HepG2 (cell line): ENCODE results near the gene HLCS. TPM values are rescaled to one million over a fixed set of nuclear protein-coding genes. Genes with fewer than 3 reads are reported as not detected.
A peak's percentile ranks its signal among the peaks of the same experiment; 100 is the strongest.

Experiments
- ATAC-seq: fragments of 200-7000 bp; cut with Tn5 transposase; 3 replicates; pipeline ENCODE4 v1.9.1; 2020; ENCODE audit warnings: mild to moderate bottlenecking, moderate library complexity
- BruUV-seq: library from RNA; stranded (reverse); fragments of 400-500 nt; replicated peaks from 2 replicates; lab custom pipeline; 2021; lab: Mats Ljungman, UMichigan
- CTCF ChIA-PET: fragments of 300-600 bp; formaldehyde crosslinking; extraction: SDS; loops from one replicate; lab custom pipeline; 2021; ENCODE audit warnings: low total read pairs, inconsistent platforms, low intra/inter-chr PET ratio; lab: Yijun Ruan, JAX
- POLR2A ChIA-PET: fragments of 350-600 bp; sonication (Branson Sonifier 250); formaldehyde crosslinking; loops from one replicate; lab custom pipeline; 2020; ENCODE audit warnings: antibody characterized with exemption, inconsistent platforms; lab: Yijun Ruan, JAX
- DNase-seq: peaks from one replicate; pipeline ENCODE4 v3.0.0-alpha.2; 2015; ENCODE audit warnings: low spot score
- FAIRE-seq: peaks from 3 replicates; lab custom pipeline; 2011; peaks lifted over from hg19 to GRCh38; lab: Jason Lieb, UNC
- H2AFZ ChIP-seq: one replicate; pipeline ENCODE4 v1.6.1; 2011; ENCODE audit warnings: low read length, inconsistent platforms
- H3K27ac ChIP-seq: fragments of 300-600 bp; 3 replicates; pipeline ENCODE4 v1.8.0; 2011; ENCODE audit warnings: mixed run types, mild to moderate bottlenecking, mixed read lengths, low read length, inconsistent platforms; ENCODE audit not compliant: insufficient read depth; ENCODE audit errors: extremely low read length
- H3K27me3 ChIP-seq, 2 experiments: fragments of 200-600 bp in 1 of 2; 2 replicates in 1 of 2; 3 replicates in 1 of 2; pipeline versions ENCODE4 v1.6.0 to v1.8.0; 2011; ENCODE audit warnings: low read length in 2 of 2, mild to moderate bottlenecking in 2 of 2, moderate library complexity in 2 of 2, inconsistent platforms in 1 of 2; ENCODE audit not compliant: insufficient read depth in 2 of 2, control insufficient read depth in 1 of 2
- H3K36me3 ChIP-seq, 2 experiments: fragments of 200-600 bp in 1 of 2; replicated peaks in 1 of 2; 2 replicates in 1 of 2; 3 replicates in 1 of 2; pipeline versions ENCODE4 v1.5.1 to v1.8.0; 2011; ENCODE audit warnings: low read length in 2 of 2, inconsistent platforms in 1 of 2; ENCODE audit not compliant: insufficient read depth in 2 of 2, control insufficient read depth in 1 of 2
- H3K4me1 ChIP-seq: 2 replicates; pipeline ENCODE4 v1.5.1; 2012; ENCODE audit warnings: low read length, inconsistent platforms; ENCODE audit not compliant: insufficient read depth
- H3K4me2 ChIP-seq: 2 replicates; pipeline ENCODE4 v1.6.0; 2011; ENCODE audit warnings: low read depth, low read length, inconsistent platforms
- H3K4me3 ChIP-seq, 3 experiments: fragments of 200-600 bp in 1 of 3; sonication (generic), shearing (Covaris generic) in 1 of 3; replicated peaks in 1 of 3; 2 replicates each; pipeline ENCODE4 v1.5.1; 2011 to 2016; ENCODE audit warnings: low read length in 3 of 3, inconsistent platforms in 2 of 3, low read depth in 2 of 3, mild to moderate bottlenecking in 2 of 3, control low read depth in 1 of 3, mixed read lengths in 1 of 3; ENCODE audit not compliant: insufficient read depth in 1 of 3
- H3K79me2 ChIP-seq: one replicate; pipeline ENCODE4 v1.6.1; 2011; ENCODE audit warnings: low read length, inconsistent platforms; ENCODE audit not compliant: insufficient read depth
- H3K9ac ChIP-seq: 2 replicates; pipeline ENCODE4 v1.6.0; 2011; ENCODE audit warnings: mild to moderate bottlenecking, low read depth, low read length, inconsistent platforms; ENCODE audit not compliant: insufficient read depth
- H3K9me3 ChIP-seq: 2 replicates; pipeline ENCODE4 v1.5.1; 2012; ENCODE audit warnings: mild to moderate bottlenecking, low read length
- H4K20me1 ChIP-seq: 2 replicates; pipeline ENCODE4 v1.6.0; 2011; ENCODE audit warnings: inconsistent platforms, mild to moderate bottlenecking, low read length, moderate library complexity; ENCODE audit not compliant: insufficient read depth
- GATAD1 ChIP-seq: IDR thresholded peaks from 2 replicates; pipeline ENCODE4 v1.6.1; 2016; ENCODE audit warnings: missing genetic modification reagents, missing compliant biosample characterization
- HBP1 ChIP-seq: IDR thresholded peaks from 2 replicates; pipeline ENCODE4 v1.6.1; 2016; ENCODE audit warnings: low read depth, control low read depth
- HNRNPL ChIP-seq: fragments of 200-400 bp; formaldehyde crosslinking; IDR thresholded peaks from 2 replicates; pipeline ENCODE4 v1.6.1; 2017; ENCODE audit warnings: mild to moderate bottlenecking, low read depth, low read length
- MAX ChIP-seq: IDR thresholded peaks from 2 replicates; pipeline ENCODE4 v1.6.1; 2012; ENCODE audit warnings: inconsistent platforms
- MLLT10 ChIP-seq: sonication (generic); formaldehyde crosslinking; IDR thresholded peaks from 2 replicates; pipeline ENCODE4 v1.4.0; 2020; ENCODE audit warnings: missing genetic modification reagents
- MNT ChIP-seq: fragments of 450-650 bp; IDR thresholded peaks from 2 replicates; pipeline ENCODE4 v1.6.1; 2016
- MTERF4 ChIP-seq: sonication (generic); formaldehyde crosslinking; IDR thresholded peaks from 2 replicates; pipeline ENCODE4 v1.8.0; 2023; ENCODE audit warnings: mild to moderate bottlenecking, missing genetic modification reagents
- MXD4 ChIP-seq: IDR thresholded peaks from 2 replicates; pipeline ENCODE4 v1.6.1; 2016; ENCODE audit warnings: mild to moderate bottlenecking, missing biosample characterization, missing genetic modification reagents
- PRMT3 ChIP-seq: sonication (generic); formaldehyde crosslinking; IDR thresholded peaks from 2 replicates; pipeline ENCODE4 v1.8.1; 2022; ENCODE audit warnings: low read depth, mild to moderate bottlenecking, moderate library complexity, missing genetic modification reagents, borderline replicate concordance
- ZBTB33 ChIP-seq: sonication (generic); formaldehyde crosslinking; IDR thresholded peaks from 2 replicates; pipeline ENCODE4 v1.4.0; 2020; ENCODE audit warnings: missing genetic modification reagents
- ZMAT5 ChIP-seq: sonication (generic); formaldehyde crosslinking; IDR thresholded peaks from 2 replicates; pipeline ENCODE4 v1.5.0; 2020; ENCODE audit warnings: mild to moderate bottlenecking, low read depth, missing genetic modification reagents, borderline replicate concordance
- ZNF331 ChIP-seq: sonication (generic); formaldehyde crosslinking; IDR thresholded peaks from 2 replicates; pipeline ENCODE4 v1.4.0; 2020; ENCODE audit warnings: missing genetic modification reagents
- ZNF501 ChIP-seq: sonication (generic); formaldehyde crosslinking; IDR thresholded peaks from 2 replicates; pipeline ENCODE4 v1.5.1; 2020; ENCODE audit warnings: mild to moderate bottlenecking, moderate library complexity, missing genetic modification reagents
- ZNF747 ChIP-seq: sonication (generic); formaldehyde crosslinking; IDR thresholded peaks from 2 replicates; pipeline ENCODE4 v1.8.1; 2023; ENCODE audit warnings: missing genetic modification reagents, mild to moderate bottlenecking, borderline replicate concordance
- ZNF879 ChIP-seq: sonication (generic); formaldehyde crosslinking; IDR thresholded peaks from 2 replicates; pipeline ENCODE4 v1.8.1; 2023; ENCODE audit warnings: missing genetic modification reagents
- WGBS: methylation state at CpG from one replicate; pipeline ENCODE4 v1.1.6; 2017; ENCODE audit warnings: low lambda C conversion rate; 5-methylcytosine and 5-hydroxymethylcytosine counted together
- in situ Hi-C: cut with HindIII; loops from 2 replicates; pipeline ENCODE4 v1.10.0; 2017; ENCODE audit warnings: low pct_unique_long_range_greater_than_20kb; ENCODE audit not compliant: extremely low pct_ligation_motif_present
- intact Hi-C: fragments of 100-400 bp; cut with micrococcal nuclease; formaldehyde crosslinking; loops from one replicate; pipeline ENCODE4 v1.10.0; 2022; ENCODE audit not compliant: unreplicated experiment
- polyA plus RNA-seq, 8 experiments: library from polyadenylated mRNA; depleted of rRNA in 3 of 8; stranded (reverse) in 7 of 8; unstranded in 1 of 8; fragments of >200 nt; fragmentation: Illumina TruSeq in 4 of 8; extraction: Trizol in 4 of 8; gene quantifications; 2 replicates each; pipeline versions ENCODE4 v1.2.1 to v1.2.3, GENCODE V29; 2011 to 2016; ENCODE audit warnings: low read depth in 4 of 8, missing spikeins in 1 of 8, mixed read lengths in 1 of 8; ENCODE audit not compliant: insufficient read depth in 1 of 8
- total RNA-seq, 5 experiments: library from RNA; depleted of rRNA; stranded (reverse); fragments of >200 nt; fragmentation: Illumina TruSeq; extraction: Trizol; gene quantifications; 2 replicates each; pipeline ENCODE4 v1.2.3, GENCODE V29; 2016; ENCODE audit warnings: low read depth in 1 of 5

The HLCS gene
- total and polyA plus RNA-seq, 2 of the 13 experiments (the other 11 are each of a cell fraction or from before 2014, with no cell fraction given), result 7.9 to 12.3 TPM

- Histone ChIP-seq H2AFZ (peak overlapping the region; percentile 71), H3K36me3 (no peaks in the 10 kb centered on the region), H3K27me3 (no peaks in the 10 kb centered on the region), H3K79me2 (no peaks in the 10 kb centered on the region), H3K4me3 (peak overlapping the region in 2 of 3 experiments; percentile 36 to 69; a peak in 3 of 6 replicates), H3K9ac (peak overlapping the region; percentile 81), H4K20me1 (no peaks in the 10 kb centered on the region), H3K27ac (peak overlapping the region; percentile 92), H3K9me3 (no peaks in the 10 kb centered on the region), H3K4me2 (peak overlapping the region; percentile 76), H3K4me1 (peaks cover 59% of the 10 kb centered on the region)
- TSS peak; percentile 87 for BruUV-seq
- ATAC-seq, result no peak
- no peak for DNase-seq
- POLR2A ChIA-PET, result interaction anchor here (1.2 to 2.7 kb wide), 7 partner anchors 9 to 81 kb away, joined by 3 to 25 read pairs (median 11); partner anchors contain the start of gene HLCS
- in situ Hi-C loops, result no loop called here
- 77% methylated on average over 21 of the region's 21 CpGs for WGBS
- CTCF ChIA-PET, result interaction anchor here (1.1 to 3.0 kb wide), 2 partner anchors 14 to 19 kb away, joined by 6 to 44 read pairs; no protein-coding TSS in a partner anchor
- intact Hi-C loops, result loop anchor here (1.0 kb wide), 1 partner anchor 13 kb away; no protein-coding TSS in a partner anchor
- no peak for FAIRE-seq
- TF ChIP-seq GATAD1 (CRISPR knock-in tag) (no peak; the same call in 1 of the 2 replicates), PRMT3 (CRISPR knock-in tag) (no peak), ZBTB33 (CRISPR knock-in tag) (0 out of 2 replicates have a peak, but pooled peaks have one; percentile 0), ZNF747 (CRISPR knock-in tag) (no peak), ZMAT5 (CRISPR knock-in tag) (no peak), MNT (no peak), MTERF4 (0 out of 2 replicates have a peak, but pooled peaks have one; percentile 9), MAX (0 out of 2 replicates have a peak, but pooled peaks have one; percentile 8), HNRNPL (peak; percentile 63), ZNF501 (CRISPR knock-in tag) (peak; percentile 39; the same call in 1 of the 2 replicates), ZNF879 (CRISPR knock-in tag) (0 out of 2 replicates have a peak, but pooled peaks have one; percentile 4), MXD4 (CRISPR knock-in tag) (no peak), HBP1 (CRISPR knock-in tag) (0 out of 2 replicates have a peak, but pooled peaks have one; percentile 10), ZNF331 (CRISPR knock-in tag) (no peak), MLLT10 (CRISPR knock-in tag) (no peak)
Measured at GRCh38 chr21:36990508-36991205, 24.2 kb upstream of the HLCS start.
